ENCODE results near the gene COLQ.
"Not testable (repeated sequence)": the region's sequence is repeated elsewhere in the genome, so short reads cannot be mapped to it uniquely, and the experiment has no call there.

Gene COLQ

GRCh38 chr3:15486979-15487378, 34.5 kb downstream of the COLQ start:
- DNase-seq: no peak

- DNase-seq: no peak
Measured at GRCh38 chr3:15486020-15486419, 35.5 kb downstream of the COLQ start.

- DNase-seq: not testable (repeated sequence)
Measured at GRCh38 chr3:15484551-15484950, 37.0 kb downstream of the COLQ start.

- DNase-seq: no peak
Measured at GRCh38 chr3:15479400-15480224, 41.9 kb downstream of the COLQ start.

- no peak for DNase-seq
Measured at GRCh38 chr3:15478640-15478979, 42.9 kb downstream of the COLQ start.

- no peak for DNase-seq
Measured at GRCh38 chr3:15477951-15478639, 43.4 kb downstream of the COLQ start.

- peak; percentile 44 for DNase-seq
Measured at GRCh38 chr3:15476378-15476777, 45.1 kb downstream of the COLQ start.

- no peak for DNase-seq
Measured at GRCh38 chr3:15475161-15475560, 46.3 kb downstream of the COLQ start.

- no peak for DNase-seq
Measured at GRCh38 chr3:15471861-15472260, 49.6 kb downstream of the COLQ start.

GRCh38 chr3:15470849-15471248, 50.7 kb downstream of the COLQ start:
- DNase-seq: no peak

GRCh38 chr3:15470261-15470660, 51.2 kb downstream of the COLQ start:
- DNase-seq: no peak

- no peak for DNase-seq
Measured at GRCh38 chr3:15467227-15468181, 54.0 kb downstream of the COLQ start.

- no peak for DNase-seq
Measured at GRCh38 chr3:15465876-15466585, 55.5 kb downstream of the COLQ start.

GRCh38 chr3:15462451-15462850, 59.1 kb downstream of the COLQ start:
- no peak for DNase-seq

- no peak for DNase-seq
Measured at GRCh38 chr3:15460891-15461531, 60.5 kb downstream of the COLQ start.

GRCh38 chr3:15458212-15458780, 63.2 kb downstream of the COLQ start:
- no peak for DNase-seq

GRCh38 chr3:15456915-15457314, 64.6 kb downstream of the COLQ start:
- DNase-seq: not testable (repeated sequence)

- DNase-seq: no peak
Measured at GRCh38 chr3:15456321-15456720, 65.2 kb downstream of the COLQ start.

- no peak for DNase-seq
Measured at GRCh38 chr3:15455756-15456155, 65.8 kb downstream of the COLQ start.

GRCh38 chr3:15454965-15455364, 66.5 kb downstream of the COLQ start:
- DNase-seq: no peak

- DNase-seq: no peak
Measured at GRCh38 chr3:15453991-15454625, 67.4 kb downstream of the COLQ start.

Data from NCI-H226 (cell line).